ENCODE results near the gene SH3RF3.

Gene SH3RF3

DNA sequence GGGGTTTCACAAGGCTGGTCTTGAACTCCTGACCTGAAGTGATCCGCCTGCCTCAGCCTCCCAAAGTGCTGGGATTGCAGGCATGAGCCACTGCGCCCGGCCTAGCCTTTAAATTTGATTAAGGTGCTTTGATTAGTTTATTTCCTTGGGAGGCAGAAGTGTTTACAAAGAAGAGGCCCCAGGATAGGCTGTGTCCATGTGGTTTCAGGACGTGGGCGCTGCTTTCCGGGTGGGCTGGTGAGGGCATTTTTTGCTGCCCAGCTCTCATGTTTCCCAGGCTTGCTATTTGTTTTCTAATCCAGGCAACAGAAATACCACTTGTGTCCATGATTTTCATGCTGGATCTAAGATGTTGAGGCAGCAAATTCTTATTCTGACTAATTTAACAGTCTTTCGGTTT, 124.2 kb downstream of the SH3RF3 start:
- no peak overlapping the region for H3K27ac ChIP-seq
- TF ChIP-seq, protein P1, sequence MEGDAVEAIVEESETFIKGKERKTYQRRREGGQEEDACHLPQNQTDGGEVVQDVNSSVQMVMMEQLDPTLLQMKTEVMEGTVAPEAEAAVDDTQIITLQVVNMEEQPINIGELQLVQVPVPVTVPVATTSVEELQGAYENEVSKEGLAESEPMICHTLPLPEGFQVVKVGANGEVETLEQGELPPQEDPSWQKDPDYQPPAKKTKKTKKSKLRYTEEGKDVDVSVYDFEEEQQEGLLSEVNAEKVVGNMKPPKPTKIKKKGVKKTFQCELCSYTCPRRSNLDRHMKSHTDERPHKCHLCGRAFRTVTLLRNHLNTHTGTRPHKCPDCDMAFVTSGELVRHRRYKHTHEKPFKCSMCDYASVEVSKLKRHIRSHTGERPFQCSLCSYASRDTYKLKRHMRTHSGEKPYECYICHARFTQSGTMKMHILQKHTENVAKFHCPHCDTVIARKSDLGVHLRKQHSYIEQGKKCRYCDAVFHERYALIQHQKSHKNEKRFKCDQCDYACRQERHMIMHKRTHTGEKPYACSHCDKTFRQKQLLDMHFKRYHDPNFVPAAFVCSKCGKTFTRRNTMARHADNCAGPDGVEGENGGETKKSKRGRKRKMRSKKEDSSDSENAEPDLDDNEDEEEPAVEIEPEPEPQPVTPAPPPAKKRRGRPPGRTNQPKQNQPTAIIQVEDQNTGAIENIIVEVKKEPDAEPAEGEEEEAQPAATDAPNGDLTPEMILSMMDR (IDR thresholded peaks at IDR 0.05) = no peak
- no peaks in the 10 kb centered on the region for H3K36me3 ChIP-seq (ENCODE audit: control insufficient read depth, insufficient read depth, low read length)
- no peak overlapping the region for H3K4me2 ChIP-seq (ENCODE audit: low read length)
- no peak overlapping the region for H3K4me3 ChIP-seq (ENCODE audit: low read depth, low read length)
- no peak overlapping the region for H2AFZ ChIP-seq
- H3K9me3 ChIP-seq (ENCODE audit: control insufficient read depth, low read length) = no peaks in the 10 kb centered on the region
- H3K4me1 ChIP-seq = no peaks in the 10 kb centered on the region
- no peak overlapping the region for H3K9ac ChIP-seq
- H3K27me3 ChIP-seq (ENCODE audit: control insufficient read depth, insufficient read depth, low read length) = no peaks in the 10 kb centered on the region
- no peaks in the 10 kb centered on the region for H3K79me2 ChIP-seq

DNA sequence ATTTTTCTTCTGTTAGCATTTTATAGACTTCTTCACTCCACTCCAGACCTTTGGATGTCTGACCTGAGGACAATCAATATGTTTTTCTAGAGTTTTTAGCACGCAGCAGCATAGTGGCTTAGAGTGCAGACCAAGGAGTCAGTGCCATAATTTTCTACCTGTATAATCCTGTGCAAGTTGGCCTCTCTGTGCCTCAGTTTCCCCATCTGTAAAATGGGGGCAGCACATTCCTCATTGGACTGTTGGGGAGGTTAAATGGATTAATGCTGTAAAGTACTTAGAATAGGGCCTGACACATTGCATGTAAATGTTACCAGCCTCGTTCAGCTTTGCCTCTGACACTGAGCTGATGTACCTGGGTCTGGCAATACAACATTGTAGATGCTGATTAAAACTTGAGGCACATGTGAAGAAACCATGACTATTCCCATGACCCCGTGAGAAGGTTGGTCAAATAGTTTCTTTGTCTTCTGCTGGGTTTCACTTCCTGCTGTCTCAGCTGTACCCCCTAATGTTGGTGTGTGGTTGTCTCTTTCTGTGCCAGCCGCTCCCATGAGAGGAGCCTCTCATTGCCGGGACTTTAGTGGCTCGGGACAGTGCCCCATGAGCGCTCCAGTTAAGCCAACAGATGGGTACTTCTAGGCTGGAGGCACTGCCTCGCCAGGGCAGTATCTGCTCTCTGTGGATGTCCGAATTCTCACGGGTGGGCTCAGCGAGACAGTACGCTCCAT, 125.3 kb downstream of the SH3RF3 start:
- Histone ChIP-seq H3K9me3 (ENCODE audit: control insufficient read depth, low read length) (no peaks in the 10 kb centered on the region), H3K9ac (no peak overlapping the region), H3K4me1 (no peaks in the 10 kb centered on the region), H3K4me2 (ENCODE audit: low read length) (no peak overlapping the region), H3K27ac (no peak overlapping the region), H2AFZ (no peak overlapping the region), H3K4me3 (ENCODE audit: low read depth, low read length) (no peak overlapping the region), H3K79me2 (no peaks in the 10 kb centered on the region), H3K36me3 (ENCODE audit: control insufficient read depth, insufficient read depth, low read length) (no peaks in the 10 kb centered on the region), H3K27me3 (ENCODE audit: control insufficient read depth, insufficient read depth, low read length) (no peaks in the 10 kb centered on the region)
- TF ChIP-seq, protein P1 (IDR thresholded peaks at IDR 0.05) = no peak

DNA sequence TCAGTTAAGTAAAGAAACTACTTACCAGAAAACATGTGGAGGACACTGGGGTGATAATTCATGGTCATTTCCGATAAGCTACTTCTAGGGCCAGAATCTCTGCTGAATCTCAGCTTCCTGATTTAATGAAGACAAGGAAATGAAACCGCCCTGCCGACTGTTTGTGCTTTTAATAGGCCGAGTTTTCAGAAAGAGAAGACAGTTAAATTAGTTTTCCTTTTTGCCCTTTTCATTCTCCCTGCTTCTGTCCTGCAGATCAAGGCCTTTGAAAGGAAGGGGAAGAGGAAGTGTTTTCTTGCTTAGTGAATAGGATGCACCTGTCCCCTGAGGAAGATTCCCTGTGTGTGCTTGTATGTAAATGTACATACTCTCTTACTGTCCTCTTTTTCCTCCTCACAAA, 126.6 kb downstream of the SH3RF3 start:
- Histone ChIP-seq H3K27me3 (ENCODE audit: control insufficient read depth, insufficient read depth, low read length) (no peaks in the 10 kb centered on the region), H3K4me2 (ENCODE audit: low read length) (no peak overlapping the region), H3K9ac (no peak overlapping the region), H3K79me2 (no peaks in the 10 kb centered on the region), H3K4me3 (ENCODE audit: low read depth, low read length) (no peak overlapping the region), H3K27ac (peak overlapping the region; percentile 64), H2AFZ (no peak overlapping the region), H3K4me1 (no peaks in the 10 kb centered on the region), H3K9me3 (ENCODE audit: control insufficient read depth, low read length) (no peaks in the 10 kb centered on the region), H3K36me3 (ENCODE audit: control insufficient read depth, insufficient read depth, low read length) (no peaks in the 10 kb centered on the region)
- TF ChIP-seq, protein P1 (IDR thresholded peaks at IDR 0.05) = no peak

DNA sequence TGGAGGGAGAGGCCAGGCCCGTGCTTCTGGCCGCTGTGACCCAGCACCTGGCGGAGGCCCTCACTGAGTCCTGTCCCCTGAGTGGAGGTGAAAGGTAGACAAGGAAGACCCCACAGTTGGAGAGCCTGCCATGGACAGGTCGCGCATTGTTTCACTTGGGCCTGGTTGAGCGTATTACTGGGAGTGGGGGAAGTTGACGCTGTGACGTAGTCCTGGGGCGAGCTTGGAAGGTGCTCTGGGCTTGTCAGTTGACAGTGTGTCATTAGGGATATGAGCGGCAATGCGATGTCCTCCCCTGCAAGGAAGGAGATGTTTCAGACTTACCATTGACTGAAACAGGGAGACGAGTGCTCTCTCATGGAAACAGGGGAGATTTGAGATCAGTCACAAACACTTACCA, 127.1 kb downstream of the SH3RF3 start:
- Histone ChIP-seq H3K4me1 (peaks cover 2% of the 10 kb centered on the region), H3K4me3 (ENCODE audit: low read depth, low read length) (no peak overlapping the region), H3K9ac (no peak overlapping the region), H3K27me3 (ENCODE audit: control insufficient read depth, insufficient read depth, low read length) (no peaks in the 10 kb centered on the region), H2AFZ (no peak overlapping the region), H3K36me3 (ENCODE audit: control insufficient read depth, insufficient read depth, low read length) (no peaks in the 10 kb centered on the region), H3K4me2 (ENCODE audit: low read length) (no peak overlapping the region), H3K79me2 (no peaks in the 10 kb centered on the region), H3K9me3 (ENCODE audit: control insufficient read depth, low read length) (no peaks in the 10 kb centered on the region), H3K27ac (peak overlapping the region; percentile 64)
- TF ChIP-seq, protein P1 (IDR thresholded peaks at IDR 0.05) = no peak

DNA sequence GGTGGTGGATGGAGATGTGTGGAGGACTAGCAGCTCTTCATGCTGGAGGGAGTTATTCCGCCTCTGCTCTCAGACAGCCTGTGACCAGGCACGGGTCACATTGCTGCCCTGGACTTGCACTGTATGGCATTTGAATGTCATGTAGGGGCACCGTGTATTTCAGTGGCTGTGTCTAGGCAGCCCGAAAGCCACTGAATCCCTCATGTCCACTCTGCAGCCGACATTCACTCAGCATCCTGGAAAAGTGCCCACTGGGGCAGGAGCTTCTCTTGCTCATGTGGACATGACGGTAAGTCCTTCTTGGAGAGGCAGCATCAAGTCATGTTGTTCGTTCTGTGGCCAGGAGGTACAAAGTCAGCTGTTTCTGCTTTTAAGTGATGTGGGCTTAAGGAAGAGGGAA, 127.9 kb downstream of the SH3RF3 start:
- Histone ChIP-seq H2AFZ (no peak overlapping the region), H3K4me2 (ENCODE audit: low read length) (no peak overlapping the region), H3K4me1 (peaks cover 3% of the 10 kb centered on the region), H3K9ac (no peak overlapping the region), H3K79me2 (no peaks in the 10 kb centered on the region), H3K9me3 (ENCODE audit: control insufficient read depth, low read length) (no peaks in the 10 kb centered on the region), H3K4me3 (ENCODE audit: low read depth, low read length) (no peak overlapping the region), H3K27me3 (ENCODE audit: control insufficient read depth, insufficient read depth, low read length) (no peaks in the 10 kb centered on the region), H3K27ac (peak overlapping the region; percentile 12), H3K36me3 (ENCODE audit: control insufficient read depth, insufficient read depth, low read length) (no peaks in the 10 kb centered on the region)
- TF ChIP-seq, protein P1 (IDR thresholded peaks at IDR 0.05) = no peak
